ENCODE data around the gene CWF19L1. TPM values are rescaled to one million over a fixed set of nuclear protein-coding genes. Genes with fewer than 3 reads are reported as not detected.

Gene CWF19L1
- total RNA-seq, 1 experiment from 2014 or later, result 28.1 TPM

- Mint-ChIP-seq H3K4me3 (no peak overlapping the region), H3K4me1 (no peaks in the 10 kb centered on the region), H3K36me3 (peaks cover 43% of the 10 kb centered on the region), H3K9me3 (no peaks in the 10 kb centered on the region), H3K27ac (no peak overlapping the region), H3K27me3 (ENCODE audit: low read depth) (no peaks in the 10 kb centered on the region)
- ChIA-PET CTCF (no interaction called here), POLR2A (no interaction called here)
- DNase-seq (ENCODE audit: low spot score), result no peak
- TF ChIP-seq ZNF423 (CRISPR knock-in tag; IDR thresholded peaks at IDR 0.05) (no peak), CREB1 (CRISPR knock-in tag; IDR thresholded peaks at IDR 0.05) (no peak), ZNF219 (CRISPR knock-in tag; IDR thresholded peaks at IDR 0.05; ENCODE audit: borderline replicate concordance) (no peak), TP53 (CRISPR knock-in tag; IDR thresholded peaks at IDR 0.05) (no peak), FOXP4 (CRISPR knock-in tag; IDR thresholded peaks at IDR 0.05) (no peak), CBFB (CRISPR knock-in tag; IDR thresholded peaks at IDR 0.05; ENCODE audit: low read depth) (no peak), E2F1 (CRISPR knock-in tag; IDR thresholded peaks at IDR 0.05) (no peak), MLX (CRISPR knock-in tag; IDR thresholded peaks at IDR 0.05) (no peak), PRRX2 (CRISPR knock-in tag; IDR thresholded peaks at IDR 0.05) (no peak), AFF4 (CRISPR knock-in tag; IDR thresholded peaks at IDR 0.05; ENCODE audit: borderline replicate concordance) (no peak), RORB (CRISPR knock-in tag; IDR thresholded peaks at IDR 0.05) (no peak), CREM (CRISPR knock-in tag; IDR thresholded peaks at IDR 0.05) (no peak), PRDM15 (CRISPR knock-in tag; IDR thresholded peaks at IDR 0.05) (no peak), ZNF396 (CRISPR knock-in tag; IDR thresholded peaks at IDR 0.05; ENCODE audit: borderline replicate concordance) (no peak), ZBTB21 (CRISPR knock-in tag; IDR thresholded peaks at IDR 0.05; ENCODE audit: borderline replicate concordance) (no peak), ZNF512 (CRISPR knock-in tag; IDR thresholded peaks at IDR 0.05; ENCODE audit: borderline replicate concordance) (no peak), MYBL2 (CRISPR knock-in tag; IDR thresholded peaks at IDR 0.05) (no peak)
- no peak for ATAC-seq
Observed at GRCh38 chr10:100222529-100222928, 44.9 kb downstream of the CWF19L1 start.
